Breast epithelium (tissue), 3 donors: ENCODE measurements around the gene LUZP1.

Experiments
- POLR2A ChIP-seq: fragments of 450-650 bp; IDR thresholded peaks from one replicate; pipeline ENCODE4 v1.6.1; 2016; ENCODE audit warnings: antibody characterized with exemption, mild to moderate bottlenecking, moderate library complexity
- TF ChIP-seq, protein P1 (sequence below), 3 donors: fragments of 450-650 bp; IDR thresholded peaks; one replicate each; pipeline ENCODE4 v1.5.1; 2016 to 2017; ENCODE audit warnings: antibody characterized with exemption in 3 of 3, mild to moderate bottlenecking in 3 of 3, moderate library complexity in 3 of 3

DNA sequence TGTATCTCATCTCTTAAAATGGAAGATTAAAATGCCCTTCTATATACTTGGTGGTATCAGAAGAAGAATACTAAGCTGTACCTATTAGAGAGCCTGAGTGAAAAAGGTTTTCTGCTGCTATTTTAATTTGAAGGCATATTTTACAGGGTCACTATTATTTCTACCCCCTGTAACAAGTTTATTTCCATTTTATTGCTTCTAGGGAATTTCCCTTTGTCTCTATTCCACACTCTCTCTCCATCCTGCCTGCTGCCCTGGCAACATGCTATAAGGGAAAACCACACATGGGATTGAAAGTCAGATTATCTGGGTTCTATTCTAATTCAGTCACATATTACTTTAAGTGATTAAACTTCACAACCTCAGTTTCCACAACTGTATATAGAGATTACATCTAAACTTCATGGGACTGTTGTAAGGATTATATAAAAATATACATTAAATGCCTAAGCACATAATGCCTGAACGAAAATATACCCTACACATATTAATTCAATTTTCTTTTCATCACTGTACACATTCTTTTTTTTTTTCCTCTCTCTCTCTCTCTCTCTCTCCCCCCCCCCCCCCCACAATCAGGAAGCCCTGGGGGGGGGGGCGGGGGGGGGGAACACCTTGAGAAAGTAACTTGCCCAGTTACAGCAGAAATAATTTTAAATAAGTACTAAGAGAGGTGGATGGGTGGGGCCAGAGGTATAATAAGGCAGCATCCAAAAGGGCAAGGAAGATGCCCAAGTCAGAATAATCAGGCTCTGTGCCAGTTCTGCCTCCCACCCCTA lies 51.5 kb downstream of the LUZP1 start:
- TF ChIP-seq, protein P1, sequence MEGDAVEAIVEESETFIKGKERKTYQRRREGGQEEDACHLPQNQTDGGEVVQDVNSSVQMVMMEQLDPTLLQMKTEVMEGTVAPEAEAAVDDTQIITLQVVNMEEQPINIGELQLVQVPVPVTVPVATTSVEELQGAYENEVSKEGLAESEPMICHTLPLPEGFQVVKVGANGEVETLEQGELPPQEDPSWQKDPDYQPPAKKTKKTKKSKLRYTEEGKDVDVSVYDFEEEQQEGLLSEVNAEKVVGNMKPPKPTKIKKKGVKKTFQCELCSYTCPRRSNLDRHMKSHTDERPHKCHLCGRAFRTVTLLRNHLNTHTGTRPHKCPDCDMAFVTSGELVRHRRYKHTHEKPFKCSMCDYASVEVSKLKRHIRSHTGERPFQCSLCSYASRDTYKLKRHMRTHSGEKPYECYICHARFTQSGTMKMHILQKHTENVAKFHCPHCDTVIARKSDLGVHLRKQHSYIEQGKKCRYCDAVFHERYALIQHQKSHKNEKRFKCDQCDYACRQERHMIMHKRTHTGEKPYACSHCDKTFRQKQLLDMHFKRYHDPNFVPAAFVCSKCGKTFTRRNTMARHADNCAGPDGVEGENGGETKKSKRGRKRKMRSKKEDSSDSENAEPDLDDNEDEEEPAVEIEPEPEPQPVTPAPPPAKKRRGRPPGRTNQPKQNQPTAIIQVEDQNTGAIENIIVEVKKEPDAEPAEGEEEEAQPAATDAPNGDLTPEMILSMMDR (IDR thresholded peaks at IDR 0.05), result no peak
- no peak for TF ChIP-seq POLR2A
